ENCODE data around the gene YARS2. TPM values are rescaled to one million over a fixed set of nuclear protein-coding genes. Genes with fewer than 3 reads are reported as not detected.

YARS2 gene
- polyA plus RNA-seq, 1 donor (not counting 4 experiments of a cell fraction or from before 2014, with no cell fraction given), result 46.8 TPM

DNA sequence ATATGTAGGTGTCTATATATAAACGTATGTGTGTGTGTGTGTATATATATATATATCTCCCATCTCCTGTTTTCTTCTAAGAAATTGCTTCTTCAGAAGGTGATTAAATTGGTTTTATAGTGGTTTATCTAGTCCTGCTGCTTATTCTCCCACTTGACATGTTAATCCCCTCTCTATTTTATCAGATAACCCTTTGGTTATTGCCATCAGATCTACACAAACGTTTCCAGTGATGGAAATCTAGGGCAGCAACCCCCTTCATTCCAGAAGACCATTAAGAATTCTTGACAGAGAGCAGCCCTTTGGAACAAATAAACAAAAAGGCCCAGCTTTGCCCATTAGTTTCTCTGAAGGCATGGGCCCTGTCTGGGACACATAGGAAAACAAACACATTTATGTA, 34.2 kb upstream of the YARS2 start:
- no peaks in the 10 kb centered on the region for H3K27me3 ChIP-seq (ENCODE audit: control insufficient read depth, extremely low read depth, insufficient read depth, low read length)
- peaks cover 18 to 19% of the 10 kb centered on the region in 2 experiments for H3K36me3 ChIP-seq (ENCODE audit: control insufficient read depth in 2 of 2, extremely low read depth in 1 of 2, insufficient read depth in 2 of 2, low read length in 2 of 2)
- no peak overlapping the region for H2AFZ ChIP-seq (ENCODE audit: control insufficient read depth, low read length)
- H3K9ac ChIP-seq (ENCODE audit: control insufficient read depth, extremely low read depth, insufficient read depth, low read length), result no peak overlapping the region
- no peaks in the 10 kb centered on the region for H4K20me1 ChIP-seq (ENCODE audit: control insufficient read depth, extremely low read depth, insufficient read depth, low read length)
- H3K4me3 ChIP-seq (ENCODE audit: control insufficient read depth in 2 of 3, extremely low read depth in 1 of 3, insufficient read depth in 2 of 3, low read depth in 1 of 3, low read length in 3 of 3), result no peak overlapping the region
- TF ChIP-seq, protein P1, sequence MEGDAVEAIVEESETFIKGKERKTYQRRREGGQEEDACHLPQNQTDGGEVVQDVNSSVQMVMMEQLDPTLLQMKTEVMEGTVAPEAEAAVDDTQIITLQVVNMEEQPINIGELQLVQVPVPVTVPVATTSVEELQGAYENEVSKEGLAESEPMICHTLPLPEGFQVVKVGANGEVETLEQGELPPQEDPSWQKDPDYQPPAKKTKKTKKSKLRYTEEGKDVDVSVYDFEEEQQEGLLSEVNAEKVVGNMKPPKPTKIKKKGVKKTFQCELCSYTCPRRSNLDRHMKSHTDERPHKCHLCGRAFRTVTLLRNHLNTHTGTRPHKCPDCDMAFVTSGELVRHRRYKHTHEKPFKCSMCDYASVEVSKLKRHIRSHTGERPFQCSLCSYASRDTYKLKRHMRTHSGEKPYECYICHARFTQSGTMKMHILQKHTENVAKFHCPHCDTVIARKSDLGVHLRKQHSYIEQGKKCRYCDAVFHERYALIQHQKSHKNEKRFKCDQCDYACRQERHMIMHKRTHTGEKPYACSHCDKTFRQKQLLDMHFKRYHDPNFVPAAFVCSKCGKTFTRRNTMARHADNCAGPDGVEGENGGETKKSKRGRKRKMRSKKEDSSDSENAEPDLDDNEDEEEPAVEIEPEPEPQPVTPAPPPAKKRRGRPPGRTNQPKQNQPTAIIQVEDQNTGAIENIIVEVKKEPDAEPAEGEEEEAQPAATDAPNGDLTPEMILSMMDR (optimal IDR thresholded peaks at IDR 0.05 in 1 of 3, IDR thresholded peaks at IDR 0.05 in 1 of 3, conservative IDR thresholded peaks at IDR 0.05 in 1 of 3; ENCODE audit: extremely low read depth in 1 of 3, insufficient read depth in 2 of 3, low read length in 3 of 3), result no peak
- FAIRE-seq (no peak), DNase-seq (ENCODE audit: low read depth, low spot score) (no peak)
- no peak overlapping the region for H3K27ac ChIP-seq (ENCODE audit: control insufficient read depth, insufficient read depth, low read length)
- H3K9me3 ChIP-seq (ENCODE audit: control insufficient read depth, low read depth, low read length), result no peaks in the 10 kb centered on the region
- H3K4me1 ChIP-seq (ENCODE audit: control insufficient read depth, extremely low read depth, insufficient read depth, low read length), result no peaks in the 10 kb centered on the region
- no peaks in the 10 kb centered on the region for H3K79me2 ChIP-seq (ENCODE audit: control insufficient read depth, insufficient read depth, low read length)
- H3K9me1 ChIP-seq (ENCODE audit: control insufficient read depth, extremely low read depth, insufficient read depth, low read length), result no peaks in the 10 kb centered on the region
- no peak overlapping the region for H3K4me2 ChIP-seq (ENCODE audit: control insufficient read depth, extremely low read depth, insufficient read depth, low read depth, low read length)
- dilution Hi-C loops (cut with MboI; ENCODE audit: extremely low pct_ligation_motif_present, low sequenced_read_pairs), result no loop called here

DNA sequence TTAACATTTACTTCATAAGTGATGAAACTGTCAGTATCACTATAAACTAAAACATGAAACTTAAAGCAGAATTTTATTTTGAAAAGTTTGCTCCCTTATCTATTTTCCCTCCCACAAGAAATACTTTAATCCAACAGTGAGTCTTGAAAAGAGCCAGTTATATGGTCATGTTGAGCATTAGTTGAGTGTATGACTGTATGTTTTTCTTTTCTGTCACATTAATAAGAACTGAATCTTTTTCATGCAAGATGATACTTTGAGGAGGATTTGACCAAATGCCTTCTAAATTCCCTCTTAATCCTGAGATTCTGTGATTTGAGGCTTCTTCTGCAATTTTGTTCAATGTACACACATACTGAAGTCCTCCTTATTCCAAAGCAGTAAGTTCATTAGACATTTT, 33.7 kb upstream of the YARS2 start:
- Histone ChIP-seq H3K4me2 (ENCODE audit: control insufficient read depth, extremely low read depth, insufficient read depth, low read depth, low read length) (no peak overlapping the region), H3K9me3 (ENCODE audit: control insufficient read depth, low read depth, low read length) (no peaks in the 10 kb centered on the region), H4K20me1 (ENCODE audit: control insufficient read depth, extremely low read depth, insufficient read depth, low read length) (no peaks in the 10 kb centered on the region), H2AFZ (ENCODE audit: control insufficient read depth, low read length) (no peak overlapping the region), H3K27me3 (ENCODE audit: control insufficient read depth, extremely low read depth, insufficient read depth, low read length) (no peaks in the 10 kb centered on the region), H3K9me1 (ENCODE audit: control insufficient read depth, extremely low read depth, insufficient read depth, low read length) (no peaks in the 10 kb centered on the region), H3K27ac (ENCODE audit: control insufficient read depth, insufficient read depth, low read length) (no peak overlapping the region), H3K79me2 (ENCODE audit: control insufficient read depth, insufficient read depth, low read length) (no peaks in the 10 kb centered on the region), H3K4me1 (ENCODE audit: control insufficient read depth, extremely low read depth, insufficient read depth, low read length) (no peaks in the 10 kb centered on the region), H3K36me3 (ENCODE audit: control insufficient read depth in 2 of 2, extremely low read depth in 1 of 2, insufficient read depth in 2 of 2, low read length in 2 of 2) (peaks cover 14 to 17% of the 10 kb centered on the region in 2 experiments), H3K4me3 (ENCODE audit: control insufficient read depth in 2 of 3, extremely low read depth in 1 of 3, insufficient read depth in 2 of 3, low read depth in 1 of 3, low read length in 3 of 3) (no peak overlapping the region), H3K9ac (ENCODE audit: control insufficient read depth, extremely low read depth, insufficient read depth, low read length) (no peak overlapping the region)
- FAIRE-seq, result no peak
- DNase-seq (ENCODE audit: low read depth, low spot score), result no peak
- dilution Hi-C loops (cut with MboI; ENCODE audit: extremely low pct_ligation_motif_present, low sequenced_read_pairs), result no loop called here
- TF ChIP-seq, protein P1 (optimal IDR thresholded peaks at IDR 0.05 in 1 of 3, IDR thresholded peaks at IDR 0.05 in 1 of 3, conservative IDR thresholded peaks at IDR 0.05 in 1 of 3; ENCODE audit: extremely low read depth in 1 of 3, insufficient read depth in 2 of 3, low read length in 3 of 3), result no peak
- TF ChIP-seq EZH2 (IDR thresholded peaks at IDR 0.05; ENCODE audit: low read length), result no peak

Measured in keratinocyte (primary cell).